NK-92 treated with Interleukin-12 subunit alpha and Interleukin-12 subunit beta, amount 100 ng/mL, for 24 hours (cell line): ENCODE data around the gene RPS25.
"Not testable (repeated sequence)": the region's sequence is repeated elsewhere in the genome, so short reads cannot be mapped to it uniquely, and the experiment has no call there.

Source experiments
- DNase-seq: peaks from one replicate; lab custom pipeline; 2025; lab: John Stamatoyannopoulos, UW

RPS25 gene

GRCh38 chr11:119018074-119018938 lies at the start of gene RPS25, which contains the start of gene TRAPPC4:
Gene RPS25, minus strand, starts transcription at chr11:119018343. Its CDS starts 59 bp downstream, at chr11:119018284.
Gene TRAPPC4, plus strand, starts transcription at chr11:119018766. Its CDS starts 30 bp downstream, at chr11:119018796.
- DNase-seq = peak; percentile 94

- DNase-seq = peak; percentile 98
Measured at GRCh38 chr11:119067371-119068222, 49.5 kb upstream of the RPS25 start, which contains the start of gene VPS11. Gene VPS11, plus strand, starts transcription at chr11:119067818. Its CDS starts 6 bp downstream, at chr11:119067824.

GRCh38 chr11:119065369-119065768 lies 47.2 kb upstream of the RPS25 start:
- no peak for DNase-seq

GRCh38 chr11:119062779-119063178 lies 44.6 kb upstream of the RPS25 start:
- DNase-seq = no peak

- no peak for DNase-seq
Measured at GRCh38 chr11:119061256-119061655, 43.1 kb upstream of the RPS25 start.

- DNase-seq = not testable (repeated sequence)
Measured at GRCh38 chr11:119059128-119059527, 41.0 kb upstream of the RPS25 start.

- peak; percentile 99 for DNase-seq
Measured at GRCh38 chr11:119057000-119057769, 39.0 kb upstream of the RPS25 start, which contains the start of gene HYOU1. Gene HYOU1, minus strand, starts transcription at chr11:119057205. Its CDS starts 1,045 bp downstream, at chr11:119056160.

GRCh38 chr11:119056421-119056999 lies 38.4 kb upstream of the RPS25 start:
- peak; percentile 53 for DNase-seq

- DNase-seq = no peak
Measured at GRCh38 chr11:119055901-119056300, 37.8 kb upstream of the RPS25 start.

- DNase-seq = no peak
Measured at GRCh38 chr11:119054418-119054817, 36.3 kb upstream of the RPS25 start.

GRCh38 chr11:119052163-119052814 lies 34.1 kb upstream of the RPS25 start:
- no peak for DNase-seq

GRCh38 chr11:119051440-119052162 lies 33.5 kb upstream of the RPS25 start:
- DNase-seq = no peak

GRCh38 chr11:119049081-119049480 lies 30.9 kb upstream of the RPS25 start:
- DNase-seq = no peak

- DNase-seq = no peak
Measured at GRCh38 chr11:119048644-119049043, 30.5 kb upstream of the RPS25 start.

- no peak for DNase-seq
Measured at GRCh38 chr11:119047205-119047604, 29.1 kb upstream of the RPS25 start.

- no peak for DNase-seq
Measured at GRCh38 chr11:119046489-119046888, 28.3 kb upstream of the RPS25 start.

GRCh38 chr11:119044708-119045107 lies 26.6 kb upstream of the RPS25 start:
- no peak for DNase-seq

GRCh38 chr11:119042927-119043326 lies 24.8 kb upstream of the RPS25 start:
- DNase-seq = no peak

- DNase-seq = no peak
Measured at GRCh38 chr11:119041821-119042514, 23.8 kb upstream of the RPS25 start.
